ENCODE measurements around the gene ACD. TPM values are rescaled to one million over a fixed set of nuclear protein-coding genes. Genes with fewer than 3 reads are reported as not detected.
A peak's percentile ranks its signal among the peaks of the same experiment; 100 is the strongest.

The ACD gene
- total and polyA plus RNA-seq, 9 of the 15 experiments (the other 6 are each of a cell fraction or from before 2014, with no cell fraction given) = 4.2 to 47.4 (median 19.2) TPM

GRCh38 chr16:67657751-67658518 is 2.1 kb downstream of the ACD start:
- no TSS peak for BruUV-seq (replicated peaks)
- intact Hi-C loops (cut with micrococcal nuclease) (no loop called here), in situ Hi-C loops (cut with MboI) (no loop called here)
- Histone ChIP-seq H3K9me1 (ENCODE audit: control insufficient read depth, insufficient read depth, low read length) (no peaks in the 10 kb centered on the region), H3K4me2 (ENCODE audit: insufficient read depth, low read length) (no peak overlapping the region), H3K27me3 (ENCODE audit: control insufficient read depth in 2 of 2, insufficient read depth in 2 of 2, low read length in 2 of 2) (peaks cover 0 to 14% of the 10 kb centered on the region in 2 experiments; a peak in 2 of 5 replicates), H3K9ac (ENCODE audit: insufficient read depth in 1 of 2, low read depth in 2 of 2, low read length in 2 of 2) (0 out of 4 replicates have a peak overlapping the region, but pooled peaks of 1 of the 2 experiments have one; percentile 28), H3K79me2 (ENCODE audit: control insufficient read depth, insufficient read depth, low read length) (peaks cover 14% of the 10 kb centered on the region), H3K36me3 (ENCODE audit: control insufficient read depth, insufficient read depth, low read length) (peaks cover 16% of the 10 kb centered on the region), H3K4me1 (replicated peaks in 1 of 2; ENCODE audit: control insufficient read depth in 2 of 2, insufficient read depth in 2 of 2, low read length in 2 of 2) (peaks cover 4 to 63% of the 10 kb centered on the region in 2 experiments), H2AFZ (ENCODE audit: low read depth, low read length) (no peak overlapping the region), H3K9me3 (replicated peaks; ENCODE audit: control insufficient read depth, insufficient read depth, low read depth, low read length) (no peaks in the 10 kb centered on the region), H3K27ac (ENCODE audit: extremely low read depth, low read depth, low read length) (no peak overlapping the region), H4K20me1 (replicated peaks; ENCODE audit: control insufficient read depth, insufficient read depth, low read length) (peaks cover 13% of the 10 kb centered on the region; the same call in 1 of the 2 replicates), H3K4me3 (no peak overlapping the region)
- WGBS (ENCODE audit: insufficient coverage, low coverage, missing lambda C conversion rate) = 87% methylated on average over 16 of the region's 18 CpGs
- ChIA-PET CTCF (ENCODE audit: low intra/inter-chr PET ratio) (no interaction called here), POLR2A (interaction anchor here (0.6 to 1.0 kb wide), 5 partner anchors 25 to 526 kb away, joined by 3 to 4 read pairs (median 3); no protein-coding TSS in a partner anchor)
- DNase-seq (ENCODE audit: extremely low read depth in 1 of 4, low spot score in 3 of 4) (no peak), FAIRE-seq (no peak), ATAC-seq (no peak)
- TF ChIP-seq TAF7 (tag; IDR thresholded peaks at IDR 0.05) (no peak), RBFOX2 (IDR thresholded peaks at IDR 0.05; ENCODE audit: low read depth, low read length) (0 out of 2 replicates have a peak, but pooled peaks have one; percentile 27)

- in situ Hi-C loops (cut with MboI) = no loop called here
- no peak for TF ChIP-seq PKNOX1 (IDR thresholded peaks at IDR 0.05)
- TF ChIP-seq ZNF586 (CRISPR knock-in tag; conservative IDR thresholded peaks at IDR 0.05) = no peak
- no peak for TF ChIP-seq RUNX1 (IDR thresholded peaks at IDR 0.05; ENCODE audit: low read depth)
- TF ChIP-seq HDGF (IDR thresholded peaks at IDR 0.05) = no peak
- no peak for TF ChIP-seq PTRF (tag; IDR thresholded peaks at IDR 0.05)
- TF ChIP-seq YY1 (IDR thresholded peaks at IDR 0.05; ENCODE audit: borderline replicate concordance in 1 of 3, control insufficient read depth in 1 of 3, extremely low read depth in 1 of 3, insufficient read depth in 3 of 3, insufficient read length in 1 of 3, insufficient replicate concordance in 2 of 3, low read depth in 1 of 3, low read length in 2 of 3) = no peak
- TF ChIP-seq ZNF644 (tag; IDR thresholded peaks at IDR 0.05; ENCODE audit: low read depth) = no peak
- TF ChIP-seq CCAR2 (IDR thresholded peaks at IDR 0.05; ENCODE audit: low read depth, low read length) = no peak
- TF ChIP-seq TAF1 (IDR thresholded peaks at IDR 0.05; ENCODE audit: control insufficient read depth, extremely low read depth, insufficient read depth, low read length, severe bottlenecking) = no peak
- TF ChIP-seq HDAC8 (tag; IDR thresholded peaks at IDR 0.05) = no peak
Observed at GRCh38 chr16:67657017-67657608, 2.9 kb downstream of the ACD start.

More at GRCh38 chr16:67657017-67657608, 2.9 kb downstream of the ACD start:
- Histone ChIP-seq H3K79me2 (ENCODE audit: control insufficient read depth, insufficient read depth, low read length) (peaks cover 14% of the 10 kb centered on the region), H3K27me3 (ENCODE audit: control insufficient read depth in 2 of 2, insufficient read depth in 2 of 2, low read length in 2 of 2) (peaks cover 0 to 17% of the 10 kb centered on the region in 2 experiments; a peak in 2 of 5 replicates), H3K36me3 (ENCODE audit: control insufficient read depth, insufficient read depth, low read length) (peaks cover 16% of the 10 kb centered on the region), H3K4me1 (replicated peaks in 1 of 2; ENCODE audit: control insufficient read depth in 2 of 2, insufficient read depth in 2 of 2, low read length in 2 of 2) (peaks cover 4 to 66% of the 10 kb centered on the region in 2 experiments), H3K9me1 (ENCODE audit: control insufficient read depth, insufficient read depth, low read length) (no peaks in the 10 kb centered on the region), H3K4me3 (no peak overlapping the region), H3K4me2 (ENCODE audit: insufficient read depth, low read length) (no peak overlapping the region), H4K20me1 (replicated peaks; ENCODE audit: control insufficient read depth, insufficient read depth, low read length) (peaks cover 13% of the 10 kb centered on the region; the same call in 1 of the 2 replicates), H3K27ac (ENCODE audit: extremely low read depth, low read depth, low read length) (no peak overlapping the region), H3K9ac (ENCODE audit: insufficient read depth in 1 of 2, low read depth in 2 of 2, low read length in 2 of 2) (no peak overlapping the region), H3K9me3 (replicated peaks; ENCODE audit: control insufficient read depth, insufficient read depth, low read depth, low read length) (no peaks in the 10 kb centered on the region), H2AFZ (ENCODE audit: low read depth, low read length) (no peak overlapping the region)
- no peak for FAIRE-seq
- ChIA-PET CTCF (ENCODE audit: low intra/inter-chr PET ratio) (no interaction called here), POLR2A (interaction anchor here (0.6 to 1.0 kb wide), 2 partner anchors 113 to 116 kb away, joined by 3 read pairs; no protein-coding TSS in a partner anchor)
- no TSS peak for BruUV-seq (replicated peaks)
- WGBS (ENCODE audit: insufficient coverage, low coverage, missing lambda C conversion rate) = 86% methylated on average over 12 of the region's 16 CpGs
- intact Hi-C loops (cut with micrococcal nuclease) = no loop called here
- ATAC-seq = no peak
- DNase-seq (ENCODE audit: extremely low read depth in 1 of 4, low spot score in 3 of 4) = no peak

All from K562 (cell line).